ENCODE measurements around the gene SDCBP2.

SDCBP2 gene

GRCh38 chr20:1373614-1374013, 44.7 kb upstream of the SDCBP2 start:
- no peak overlapping the region for H3K4me3 ChIP-seq (IDR thresholded peaks at IDR 0.05; ENCODE audit: insufficient read depth, low read depth, low read length)
- H2AFZ ChIP-seq (ENCODE audit: low read depth): no peak overlapping the region
- no peak overlapping the region for H3K9ac ChIP-seq
- no peak overlapping the region for H3K27ac ChIP-seq
- peaks cover 12% of the 10 kb centered on the region; the same call in 1 of the 2 replicates for H4K20me1 ChIP-seq (ENCODE audit: insufficient read depth)
- peaks cover 43% of the 10 kb centered on the region for H3K4me1 ChIP-seq (ENCODE audit: low read depth, poor library complexity, severe bottlenecking)
- H3K36me3 ChIP-seq (ENCODE audit: insufficient read depth): no peaks in the 10 kb centered on the region
- peaks cover 25% of the 10 kb centered on the region; the same call in 1 of the 2 replicates for H3K79me2 ChIP-seq (ENCODE audit: insufficient read depth, low read depth)
- H3K4me2 ChIP-seq: no peak overlapping the region
- H3K27me3 ChIP-seq (ENCODE audit: insufficient read depth, low read depth): no peaks in the 10 kb centered on the region
- no peak for TF ChIP-seq CTCF (conservative IDR thresholded peaks at IDR 0.05; ENCODE audit: low read depth, low read length)

GRCh38 chr20:1373036-1373435, 44.1 kb upstream of the SDCBP2 start:
- no peak for TF ChIP-seq CTCF (conservative IDR thresholded peaks at IDR 0.05; ENCODE audit: low read depth, low read length)
- Histone ChIP-seq H3K36me3 (ENCODE audit: insufficient read depth) (no peaks in the 10 kb centered on the region), H3K4me3 (IDR thresholded peaks at IDR 0.05; ENCODE audit: insufficient read depth, low read depth, low read length) (no peak overlapping the region), H3K27ac (no peak overlapping the region), H3K79me2 (ENCODE audit: insufficient read depth, low read depth) (peaks cover 21% of the 10 kb centered on the region; the same call in 1 of the 2 replicates), H3K9ac (no peak overlapping the region), H3K4me2 (no peak overlapping the region), H4K20me1 (ENCODE audit: insufficient read depth) (peaks cover 11% of the 10 kb centered on the region; the same call in 1 of the 2 replicates), H3K4me1 (ENCODE audit: low read depth, poor library complexity, severe bottlenecking) (peaks cover 42% of the 10 kb centered on the region), H2AFZ (ENCODE audit: low read depth) (no peak overlapping the region), H3K27me3 (ENCODE audit: insufficient read depth, low read depth) (no peaks in the 10 kb centered on the region)

GRCh38 chr20:1371830-1372539, 43.0 kb upstream of the SDCBP2 start:
- Histone ChIP-seq H3K36me3 (ENCODE audit: insufficient read depth) (no peaks in the 10 kb centered on the region), H4K20me1 (ENCODE audit: insufficient read depth) (peaks cover 3% of the 10 kb centered on the region; the same call in 1 of the 2 replicates), H3K4me3 (IDR thresholded peaks at IDR 0.05; ENCODE audit: insufficient read depth, low read depth, low read length) (no peak overlapping the region), H2AFZ (ENCODE audit: low read depth) (no peak overlapping the region), H3K27ac (no peak overlapping the region), H3K4me2 (peak overlapping the region; percentile 6; the same call in 1 of the 2 replicates), H3K9ac (no peak overlapping the region), H3K4me1 (ENCODE audit: low read depth, poor library complexity, severe bottlenecking) (peaks cover 37% of the 10 kb centered on the region), H3K79me2 (ENCODE audit: insufficient read depth, low read depth) (peaks cover 10% of the 10 kb centered on the region; the same call in 1 of the 2 replicates), H3K27me3 (ENCODE audit: insufficient read depth, low read depth) (no peaks in the 10 kb centered on the region)
- no peak for TF ChIP-seq CTCF (conservative IDR thresholded peaks at IDR 0.05; ENCODE audit: low read depth, low read length)

- Histone ChIP-seq H3K79me2 (ENCODE audit: insufficient read depth, low read depth) (peaks cover 7% of the 10 kb centered on the region; the same call in 1 of the 2 replicates), H3K27ac (no peak overlapping the region), H3K27me3 (ENCODE audit: insufficient read depth, low read depth) (no peaks in the 10 kb centered on the region), H2AFZ (ENCODE audit: low read depth) (no peak overlapping the region), H4K20me1 (ENCODE audit: insufficient read depth) (no peaks in the 10 kb centered on the region), H3K9ac (no peak overlapping the region), H3K4me3 (IDR thresholded peaks at IDR 0.05; ENCODE audit: insufficient read depth, low read depth, low read length) (no peak overlapping the region), H3K4me2 (peak overlapping the region; percentile 6; the same call in 1 of the 2 replicates), H3K36me3 (ENCODE audit: insufficient read depth) (no peaks in the 10 kb centered on the region), H3K4me1 (ENCODE audit: low read depth, poor library complexity, severe bottlenecking) (peaks cover 33% of the 10 kb centered on the region)
- TF ChIP-seq CTCF (conservative IDR thresholded peaks at IDR 0.05; ENCODE audit: low read depth, low read length): no peak
Measured at GRCh38 chr20:1371202-1371782, 42.4 kb upstream of the SDCBP2 start.
